HFFc6 (cell line): ENCODE results near the gene RSKR. TPM values are rescaled to one million over a fixed set of nuclear protein-coding genes. Genes with fewer than 3 reads are reported as not detected.

Source experiments
- DNase-seq: peaks from one replicate; pipeline ENCODE4 v3.0.0-alpha.2; 2018
- H3K27ac Mint-ChIP-seq: 2 replicates; pipeline ENCODE4 v1.8.0; 2020; ENCODE audit warnings: mild to moderate bottlenecking, mixed read lengths
- H3K27me3 Mint-ChIP-seq: 2 replicates; pipeline ENCODE4 v1.8.0; 2021; ENCODE audit warnings: mild to moderate bottlenecking, moderate library complexity, mixed read lengths; ENCODE audit not compliant: insufficient read depth
- H3K36me3 Mint-ChIP-seq: 2 replicates; pipeline ENCODE4 v1.8.0; 2021; ENCODE audit warnings: low read depth, mixed read lengths
- H3K4me1 Mint-ChIP-seq: 2 replicates; pipeline ENCODE4 v1.8.0; 2020; ENCODE audit warnings: low read depth, mixed read lengths
- H3K4me3 Mint-ChIP-seq: 2 replicates; pipeline ENCODE4 v1.8.0; 2020; ENCODE audit warnings: mild to moderate bottlenecking, moderate library complexity, mixed read lengths
- H3K9me3 Mint-ChIP-seq: 2 replicates; pipeline ENCODE4 v1.8.0; 2020; ENCODE audit warnings: mild to moderate bottlenecking, mixed read lengths
- total RNA-seq, 6 experiments: library from RNA; stranded (reverse); fragmentation: NEBNext Ultra II Directional; extraction: Animal tissue kit (Norgen Biotek cat#: 25700); gene quantifications; 2 replicates in 1 of 6; 3 replicates in 5 of 6; pipeline ENCODE4 v1.2.3, GENCODE V29; 2021
- TF ChIP-seq, protein P1 (sequence below): fragments of 200-600 bp; sonication (generic); IDR thresholded peaks from 2 replicates; pipeline ENCODE4 v1.5.0; 2021; ENCODE audit warnings: antibody characterized with exemption, mild to moderate bottlenecking

The RSKR gene
- total RNA-seq, 6 experiments from 2014 or later: 3.2 to 4.3 (median 3.5) TPM

DNA sequence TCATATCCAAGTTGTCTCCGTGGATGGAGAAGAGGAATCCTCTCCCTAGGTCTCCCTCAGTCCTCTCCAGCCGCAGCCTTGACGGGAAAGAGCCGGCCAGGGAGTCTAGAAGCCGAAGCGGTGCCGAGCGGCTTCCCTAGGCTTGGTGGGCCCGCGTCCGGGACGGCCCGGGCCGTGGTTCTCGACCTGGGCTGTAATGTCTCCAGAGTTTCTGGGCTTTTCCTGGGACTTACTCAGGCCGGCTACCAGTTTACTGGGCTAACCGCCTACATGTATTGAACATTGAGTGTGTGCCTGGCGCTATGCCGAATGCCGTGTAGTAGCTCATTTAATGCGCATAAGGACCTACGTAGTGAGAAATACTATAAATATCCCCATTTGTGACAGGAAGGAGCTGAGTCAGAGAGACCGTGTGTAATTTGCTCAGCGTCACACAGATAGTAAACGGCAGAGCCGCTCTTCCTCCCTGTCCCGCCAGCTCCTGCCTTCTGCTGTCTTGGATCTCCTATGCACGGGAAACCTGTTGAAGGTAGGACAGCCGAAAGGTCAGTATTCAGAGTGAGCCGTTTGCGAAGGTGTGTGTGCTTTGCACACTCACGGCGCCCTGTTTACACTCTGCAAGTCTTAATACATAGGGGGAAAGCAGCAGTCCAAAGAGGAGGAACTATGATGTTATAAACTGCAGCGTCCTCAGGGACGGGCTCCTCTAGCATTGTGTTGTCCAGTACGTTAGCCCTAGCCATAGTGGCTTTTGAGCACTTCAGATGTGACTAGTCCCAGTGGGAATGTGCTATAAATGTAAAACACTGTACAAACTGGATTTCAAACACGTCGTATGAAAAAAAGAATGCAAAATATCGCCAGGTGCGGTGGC is 14.4 kb downstream of the RSKR start:
- peak overlapping the region; percentile 95 for H3K27ac Mint-ChIP-seq
- peaks cover 9% of the 10 kb centered on the region; the same call in 1 of the 2 replicates for H3K36me3 Mint-ChIP-seq
- DNase-seq: peak; percentile 92
- peak overlapping the region; percentile 97 for H3K4me3 Mint-ChIP-seq
- H3K27me3 Mint-ChIP-seq: peaks cover 5% of the 10 kb centered on the region
- TF ChIP-seq, protein P1, sequence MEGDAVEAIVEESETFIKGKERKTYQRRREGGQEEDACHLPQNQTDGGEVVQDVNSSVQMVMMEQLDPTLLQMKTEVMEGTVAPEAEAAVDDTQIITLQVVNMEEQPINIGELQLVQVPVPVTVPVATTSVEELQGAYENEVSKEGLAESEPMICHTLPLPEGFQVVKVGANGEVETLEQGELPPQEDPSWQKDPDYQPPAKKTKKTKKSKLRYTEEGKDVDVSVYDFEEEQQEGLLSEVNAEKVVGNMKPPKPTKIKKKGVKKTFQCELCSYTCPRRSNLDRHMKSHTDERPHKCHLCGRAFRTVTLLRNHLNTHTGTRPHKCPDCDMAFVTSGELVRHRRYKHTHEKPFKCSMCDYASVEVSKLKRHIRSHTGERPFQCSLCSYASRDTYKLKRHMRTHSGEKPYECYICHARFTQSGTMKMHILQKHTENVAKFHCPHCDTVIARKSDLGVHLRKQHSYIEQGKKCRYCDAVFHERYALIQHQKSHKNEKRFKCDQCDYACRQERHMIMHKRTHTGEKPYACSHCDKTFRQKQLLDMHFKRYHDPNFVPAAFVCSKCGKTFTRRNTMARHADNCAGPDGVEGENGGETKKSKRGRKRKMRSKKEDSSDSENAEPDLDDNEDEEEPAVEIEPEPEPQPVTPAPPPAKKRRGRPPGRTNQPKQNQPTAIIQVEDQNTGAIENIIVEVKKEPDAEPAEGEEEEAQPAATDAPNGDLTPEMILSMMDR: no peak
- no peaks in the 10 kb centered on the region for H3K9me3 Mint-ChIP-seq
- H3K4me1 Mint-ChIP-seq: peaks cover 26% of the 10 kb centered on the region

DNA sequence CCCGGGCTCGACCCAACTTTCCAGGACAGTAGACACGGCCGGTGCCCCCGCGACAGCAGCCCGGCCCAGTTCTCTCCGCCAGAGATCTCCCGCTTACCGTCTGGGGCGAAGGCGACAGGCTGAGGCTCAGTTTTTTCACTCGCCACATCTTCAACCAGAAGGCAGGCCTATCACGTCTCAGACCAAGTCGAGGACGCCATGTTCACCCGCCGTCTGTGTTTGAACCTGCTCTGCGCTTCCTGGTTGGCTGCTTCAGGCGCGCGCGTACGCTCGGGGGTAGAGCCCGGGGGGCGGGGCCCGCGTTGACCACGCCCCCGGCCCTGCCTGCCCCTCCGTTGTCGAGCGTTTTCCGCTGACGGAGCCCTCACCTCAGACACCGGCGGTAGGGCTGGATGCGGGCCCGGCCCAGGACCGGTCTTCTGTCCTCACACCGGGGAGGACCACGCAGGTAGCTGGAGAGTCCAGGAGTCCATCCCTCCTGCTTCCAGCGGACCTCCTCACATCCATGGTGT is 15.1 kb downstream of the RSKR start, which contains the start of gene SPAG5:
Gene SPAG5 (minus strand): TSS at position 227 of the 512 bp plus-strand sequence. CDS start 79 bp downstream, at position 148.
- Mint-ChIP-seq H3K4me3 (peak within 1 kb of the TSS; percentile 97), H3K4me1 (peaks cover 26% of the 10 kb centered on the region), H3K9me3 (no peaks in the 10 kb centered on the region), H3K27me3 (peaks cover 3% of the 10 kb centered on the region), H3K36me3 (peaks cover 9% of the 10 kb centered on the region; the same call in 1 of the 2 replicates), H3K27ac (peak within 1 kb of the TSS; percentile 95)
- peak; percentile 87 for DNase-seq
- TF ChIP-seq, protein P1: no peak

DNA sequence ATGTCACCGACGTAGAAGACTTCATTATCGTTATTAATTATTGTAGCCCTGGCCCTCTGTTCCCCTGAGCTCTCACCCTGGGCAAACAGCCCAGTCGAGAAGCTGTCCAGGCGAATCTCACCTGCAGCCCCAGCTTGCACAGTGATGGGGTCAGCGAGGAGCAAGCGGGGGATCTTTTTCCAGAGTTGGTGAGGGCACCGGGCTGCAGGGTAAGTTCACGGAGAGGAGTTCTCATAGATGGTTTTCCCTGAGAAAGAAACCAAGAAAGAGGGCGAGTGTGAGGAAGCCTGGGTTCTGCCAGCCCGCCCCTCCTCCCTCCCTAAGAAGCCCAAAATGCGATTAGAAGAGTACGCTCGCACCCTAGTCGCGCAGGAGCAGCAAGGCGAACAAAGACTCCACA is 15.6 kb downstream of the RSKR start:
- TF ChIP-seq, protein P1: no peak
- peaks cover 26% of the 10 kb centered on the region for H3K4me1 Mint-ChIP-seq
- H3K27ac Mint-ChIP-seq: peak overlapping the region; percentile 95
- H3K4me3 Mint-ChIP-seq: peak overlapping the region; percentile 97
- H3K36me3 Mint-ChIP-seq: peaks cover 9% of the 10 kb centered on the region; the same call in 1 of the 2 replicates
- no peaks in the 10 kb centered on the region for H3K9me3 Mint-ChIP-seq
- no peak for DNase-seq
- peaks cover 3% of the 10 kb centered on the region for H3K27me3 Mint-ChIP-seq

DNA sequence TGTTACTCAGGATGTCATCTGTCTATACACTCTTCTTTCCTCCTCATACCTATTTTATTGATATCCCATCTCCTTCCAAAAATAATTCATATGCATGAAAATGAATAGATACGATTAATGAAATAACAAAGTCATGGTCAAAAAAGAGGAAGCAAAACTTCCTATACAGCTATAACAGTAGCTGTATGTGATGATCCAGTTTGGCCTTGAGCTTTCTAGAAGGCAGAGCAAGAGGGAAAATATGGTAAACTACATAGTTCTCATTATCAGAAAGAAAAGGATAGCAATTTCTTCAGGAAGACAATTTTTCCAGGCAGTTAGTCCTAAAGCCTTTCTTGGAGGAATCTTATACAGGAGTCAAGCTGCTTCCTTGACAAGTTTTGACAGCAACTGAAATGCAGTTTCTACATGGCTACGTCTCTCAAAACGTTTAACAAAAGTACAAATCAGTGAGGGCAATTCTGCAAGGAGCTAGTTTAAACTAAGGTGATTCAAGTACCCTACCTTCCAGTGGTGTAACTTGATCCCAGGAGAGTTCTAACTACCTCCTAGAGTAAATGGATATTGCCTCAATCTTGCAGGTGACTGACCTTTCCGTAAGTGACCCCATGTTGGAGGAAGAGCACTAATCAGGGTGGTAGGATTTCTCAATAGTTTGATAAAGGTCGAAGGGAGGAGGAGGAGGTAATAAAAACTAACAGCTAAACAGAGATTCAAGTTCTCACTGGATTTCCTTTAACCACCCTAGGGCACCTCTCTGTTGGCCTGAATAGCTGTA is 16.2 kb downstream of the RSKR start:
- Mint-ChIP-seq H3K27ac (peak overlapping the region; percentile 95), H3K4me1 (peaks cover 26% of the 10 kb centered on the region), H3K27me3 (peaks cover 3% of the 10 kb centered on the region), H3K36me3 (peaks cover 9% of the 10 kb centered on the region; the same call in 1 of the 2 replicates), H3K4me3 (peak overlapping the region; percentile 97), H3K9me3 (no peaks in the 10 kb centered on the region)
- DNase-seq: no peak
- TF ChIP-seq, protein P1: no peak

DNA sequence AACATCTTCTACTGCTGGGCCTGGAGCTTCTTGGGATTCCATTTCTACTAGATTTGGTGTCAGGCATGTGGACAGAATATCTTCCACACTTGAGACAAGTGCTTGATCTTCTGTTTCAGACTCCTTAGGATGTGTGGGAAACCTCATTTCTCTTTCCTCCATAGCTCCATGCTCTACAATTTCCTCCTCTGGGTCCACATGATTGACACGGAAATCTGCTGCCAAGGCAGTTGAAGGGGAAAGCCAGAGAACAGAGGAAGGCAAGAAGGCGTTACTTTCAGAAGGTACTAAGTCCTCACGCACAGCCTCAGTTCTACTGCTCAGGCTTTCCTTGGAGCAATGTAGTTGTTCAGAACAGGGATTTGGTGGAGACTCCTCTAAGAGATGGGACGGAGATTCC is 21.7 kb downstream of the RSKR start:
- no peaks in the 10 kb centered on the region for H3K9me3 Mint-ChIP-seq
- TF ChIP-seq, protein P1: no peak
- H3K27me3 Mint-ChIP-seq: no peaks in the 10 kb centered on the region; the same call in 1 of the 2 replicates
- H3K4me3 Mint-ChIP-seq: no peak overlapping the region
- H3K27ac Mint-ChIP-seq: no peak overlapping the region
- H3K4me1 Mint-ChIP-seq: peaks cover 2% of the 10 kb centered on the region
- H3K36me3 Mint-ChIP-seq: peaks cover 17% of the 10 kb centered on the region
- no peak for DNase-seq
